Vagina (tissue), 2 donors: ENCODE results near the gene MACROD2.

Experiments
- CTCF ChIP-seq, 3 experiments: fragments of 450-650 bp in 2 of 3; fragments of 200-600 bp in 1 of 3; sonication (generic) in 1 of 3; IDR thresholded peaks; one replicate each; pipeline ENCODE4 v1.5.1; 2017 to 2019; ENCODE audit warnings: antibody characterized with exemption in 3 of 3, mild to moderate bottlenecking in 2 of 3, moderate library complexity in 2 of 3
- POLR2A ChIP-seq, 2 donors: fragments of 450-650 bp; IDR thresholded peaks; one replicate each; pipeline ENCODE4 v1.6.1; 2017; ENCODE audit warnings: antibody characterized with exemption in 2 of 2, mild to moderate bottlenecking in 2 of 2, moderate library complexity in 2 of 2
- POLR2AphosphoS5 ChIP-seq, 2 donors: sonication (generic); formaldehyde crosslinking; IDR thresholded peaks; one replicate each; pipeline ENCODE4 v1.9.0; 2017; ENCODE audit warnings: antibody characterized with exemption in 2 of 2, mild to moderate bottlenecking in 2 of 2, low read depth in 1 of 2; ENCODE audit not compliant: insufficient read depth in 1 of 2

- TF ChIP-seq CTCF (IDR thresholded peaks at IDR 0.05), result no peak
- no peak for TF ChIP-seq POLR2A (IDR thresholded peaks at IDR 0.05)
- no peak for TF ChIP-seq POLR2AphosphoS5 (IDR thresholded peaks at IDR 0.05; ENCODE audit: insufficient read depth in 1 of 2, low read depth in 1 of 2)
Observed at GRCh38 chr20:14649662-14650061, 654.3 kb downstream of the MACROD2 start.
